IPS-NIHi7 (cell line): Measurements from ENCODE around the gene CNTLN.
"Not testable (repeated sequence)": the region's sequence is repeated elsewhere in the genome, so short reads cannot be mapped to it uniquely, and the experiment has no call there.

Experiments
- DNase-seq: peaks from one replicate; pipeline ENCODE4 v3.0.0; 2012; ENCODE audit warnings: mixed read lengths; ENCODE audit errors: extremely low spot score

CNTLN gene

DNA sequence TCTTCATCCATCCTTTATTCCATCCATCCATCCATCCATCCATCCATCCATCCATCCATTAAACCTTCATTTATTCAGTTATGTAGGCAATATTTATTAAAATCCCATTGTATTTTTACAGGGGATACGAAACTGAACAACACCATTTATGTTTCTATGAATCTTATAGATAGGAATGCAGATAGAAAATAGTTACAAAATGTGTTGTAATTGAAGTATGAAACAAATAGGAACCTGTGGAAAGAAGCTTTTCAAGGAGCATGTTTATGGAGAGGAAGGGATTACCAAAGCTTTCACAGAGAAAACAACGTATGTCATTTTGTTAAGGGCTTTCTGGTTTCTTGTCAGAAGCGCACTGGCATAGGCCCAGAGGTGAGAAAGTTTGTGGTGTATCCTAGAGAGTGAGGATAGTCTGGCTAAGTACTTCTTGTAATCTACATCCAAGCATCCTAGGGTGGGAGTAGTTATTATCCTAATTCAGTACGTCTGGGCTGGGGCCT is 184.0 kb downstream of the CNTLN start:
- no peak for DNase-seq

DNA sequence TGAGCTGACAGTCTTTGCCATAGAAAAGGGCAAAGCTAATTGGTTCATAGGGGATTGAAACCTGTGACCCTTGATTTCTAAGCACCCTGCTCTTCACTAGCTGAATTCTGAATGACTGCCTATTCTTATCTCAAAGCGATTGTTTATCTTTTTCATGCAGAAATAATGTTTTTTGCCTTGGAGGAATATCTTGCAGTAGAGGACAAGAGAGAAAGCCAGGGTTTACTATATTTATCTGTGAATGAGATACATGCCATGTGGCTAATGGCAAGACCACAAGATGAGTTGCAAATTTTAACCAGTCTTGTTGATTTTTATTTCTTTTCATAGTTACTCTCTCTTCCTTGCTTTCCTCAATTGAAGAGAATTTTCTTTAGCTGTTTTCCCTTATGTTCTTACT is 185.0 kb downstream of the CNTLN start:
- DNase-seq = no peak

DNA sequence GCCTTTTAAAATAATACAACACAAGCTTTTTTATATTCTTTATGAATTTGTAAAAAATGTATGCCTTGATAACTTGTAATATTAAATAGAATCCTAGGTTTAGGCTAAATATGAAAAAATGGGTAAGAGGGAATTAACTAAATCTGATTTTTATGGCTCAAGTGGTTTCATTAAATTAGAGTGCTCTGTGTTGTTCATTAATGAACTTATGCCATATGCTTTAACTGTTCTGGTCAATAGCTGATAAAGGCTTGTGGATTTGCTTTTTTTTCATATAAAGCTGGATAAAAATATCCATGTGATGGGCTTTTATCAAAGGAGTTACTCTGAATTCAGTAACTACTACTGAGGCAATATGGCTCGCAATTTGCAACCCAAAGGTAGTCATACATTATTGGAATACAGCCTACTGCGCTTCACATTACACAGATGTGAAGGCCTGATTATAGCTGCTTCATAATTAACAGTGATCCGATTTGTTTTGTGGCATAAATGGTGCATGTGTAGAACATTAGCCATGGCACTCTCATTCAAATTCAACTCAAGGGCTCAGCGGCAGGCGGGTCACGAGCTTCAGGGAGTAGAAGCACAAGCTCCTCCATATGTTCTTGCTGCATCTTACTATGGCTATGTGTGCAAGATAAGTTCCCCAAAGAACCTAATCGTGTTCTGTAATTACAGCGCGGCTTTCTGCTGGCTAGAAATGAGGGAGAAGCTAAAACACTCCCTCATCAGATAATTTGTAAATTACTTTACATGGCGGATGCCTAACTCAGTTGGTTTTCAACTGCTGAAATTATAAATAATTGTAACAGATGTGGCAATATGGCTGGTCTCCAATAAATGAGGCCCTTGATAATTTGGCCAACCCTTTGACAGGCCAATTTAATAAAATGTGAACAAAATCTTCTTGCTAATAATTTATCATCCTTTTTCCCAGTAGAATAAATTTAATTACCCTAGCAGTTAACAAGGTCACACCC is 188.3 kb downstream of the CNTLN start:
- DNase-seq = no peak

DNA sequence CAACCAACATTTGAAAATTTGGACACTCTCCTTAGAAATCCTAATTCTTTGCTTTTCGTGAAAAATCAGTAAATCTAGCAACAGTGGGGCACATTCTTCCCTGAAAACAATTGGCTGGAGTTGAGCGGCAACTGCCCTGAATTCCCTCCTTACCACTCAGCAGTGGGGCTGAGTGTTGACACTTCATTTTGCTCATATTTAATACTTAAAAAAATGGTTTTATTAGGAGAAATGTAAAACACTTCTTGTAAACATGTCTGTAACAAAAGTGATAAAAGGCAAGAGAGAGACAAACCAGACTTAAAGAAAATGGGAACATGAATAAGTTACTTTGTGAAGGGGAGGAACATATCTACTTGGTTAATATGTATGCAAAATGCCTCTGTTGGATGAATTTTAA is 193.5 kb downstream of the CNTLN start:
- no peak for DNase-seq

DNA sequence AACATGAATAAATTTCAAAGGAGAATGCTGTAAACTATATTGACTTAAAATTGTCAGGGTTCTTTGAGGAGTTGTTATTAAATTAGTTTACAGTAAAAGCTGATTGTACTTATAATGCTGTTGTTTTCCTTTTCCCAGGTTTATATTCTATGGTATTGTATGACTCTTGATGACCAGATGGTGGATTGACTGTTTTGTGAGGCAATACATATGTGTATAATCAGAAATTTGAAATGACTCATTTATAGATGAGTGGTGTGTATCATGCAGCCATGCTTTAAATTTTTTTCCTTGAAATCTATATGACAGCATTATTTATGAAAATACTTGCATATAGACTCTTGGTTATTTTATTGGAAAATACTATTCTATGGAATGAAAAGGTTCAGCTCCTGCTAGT is 195.3 kb downstream of the CNTLN start:
- no peak for DNase-seq

DNA sequence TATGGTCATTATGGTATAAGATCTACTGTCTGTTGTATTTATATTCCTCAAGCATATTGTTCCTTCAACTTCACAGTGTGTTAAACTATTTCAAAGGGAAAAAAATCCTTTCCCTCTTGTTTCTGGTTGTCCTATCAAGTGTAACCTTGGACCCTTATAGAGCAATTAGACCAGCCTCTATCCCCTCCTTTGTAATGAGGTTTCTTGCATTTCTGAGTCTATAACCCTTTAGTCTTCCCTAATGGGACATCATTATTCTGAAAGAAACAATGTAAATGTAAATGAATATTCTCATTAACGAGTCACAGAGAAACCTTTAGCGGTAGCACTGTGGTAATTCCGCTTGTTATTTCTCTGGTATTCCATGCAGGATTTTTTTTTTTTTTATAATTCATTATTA is 197.3 kb downstream of the CNTLN start:
- DNase-seq = no peak

DNA sequence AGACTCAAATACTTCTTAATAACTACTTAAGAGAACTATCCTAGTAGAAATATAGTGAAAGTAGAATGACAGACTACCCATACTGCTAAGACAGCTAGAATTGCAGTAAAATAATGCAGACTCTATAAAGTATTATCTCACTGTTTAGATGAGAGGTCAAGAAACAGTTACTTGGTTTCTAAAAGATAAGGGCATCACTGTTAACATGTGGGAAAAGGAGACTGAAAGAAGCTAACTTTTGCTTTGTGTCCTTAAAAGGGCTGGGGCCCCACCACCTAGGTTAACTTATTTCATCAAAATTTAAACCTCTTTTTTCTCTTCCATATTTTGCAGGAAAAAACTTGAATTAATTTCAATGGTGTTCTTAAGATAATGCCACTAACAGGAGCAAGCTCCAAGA is 204.3 kb downstream of the CNTLN start:
- DNase-seq = no peak

DNA sequence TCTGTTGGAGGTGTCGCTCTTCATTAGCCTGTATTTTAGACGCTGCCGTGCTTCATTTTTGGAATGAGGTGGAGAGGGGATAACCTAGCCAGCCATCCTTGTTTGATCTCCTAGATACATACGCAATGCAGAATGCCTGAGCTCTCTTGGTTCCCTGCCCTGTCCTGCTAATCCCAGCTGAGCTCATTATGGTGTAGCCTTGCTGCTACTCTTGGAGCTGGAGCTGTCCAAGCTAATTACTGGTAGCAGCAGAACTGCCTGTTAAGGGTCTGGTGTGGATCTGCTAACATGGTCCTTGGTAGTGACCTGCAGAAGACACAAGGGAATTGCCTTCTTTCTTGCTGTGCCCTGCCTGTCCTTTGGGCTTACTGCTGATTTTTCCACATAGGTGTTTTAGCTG is 207.9 kb downstream of the CNTLN start:
- peak; percentile 20 for DNase-seq

DNA sequence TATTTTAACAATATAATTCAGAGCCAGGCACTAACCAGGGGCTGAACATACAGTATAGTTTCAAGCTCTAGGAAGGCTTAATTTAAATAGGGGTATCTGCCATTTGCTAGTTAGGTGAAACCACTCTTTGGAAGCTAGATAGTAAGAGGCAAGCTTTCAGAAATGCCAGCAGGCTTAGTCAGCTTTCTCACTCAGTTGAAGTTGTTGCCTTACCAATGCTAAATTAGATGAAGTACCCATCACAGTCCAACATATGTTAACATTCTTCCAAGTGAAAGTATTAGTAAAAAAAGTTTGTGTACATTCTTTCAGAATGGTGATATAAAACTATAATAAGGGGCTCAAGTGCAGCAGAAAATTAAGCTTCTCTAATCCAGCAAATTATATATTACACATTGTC is 215.0 kb downstream of the CNTLN start:
- DNase-seq = no peak

DNA sequence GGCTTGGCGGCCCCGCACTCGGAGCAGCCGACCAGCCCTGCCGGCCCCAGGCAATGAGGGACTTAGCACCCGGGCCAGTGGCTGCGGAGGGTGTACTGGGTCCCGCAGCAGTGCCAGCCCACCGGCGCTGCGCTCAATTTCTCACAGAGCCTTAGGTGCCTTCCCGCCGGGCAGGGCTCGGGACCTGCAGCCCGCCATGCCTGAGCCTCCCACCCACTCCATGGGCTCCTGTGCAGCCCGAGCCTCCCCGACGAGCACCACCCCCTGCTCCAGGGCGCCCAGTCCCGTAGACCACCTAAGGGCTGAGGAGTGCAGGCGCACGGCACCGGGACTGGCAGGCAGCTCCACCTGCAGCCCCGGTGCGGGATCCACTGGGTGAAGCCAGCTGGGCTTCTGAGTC is 219.2 kb downstream of the CNTLN start:
- not testable (repeated sequence) for DNase-seq

DNA sequence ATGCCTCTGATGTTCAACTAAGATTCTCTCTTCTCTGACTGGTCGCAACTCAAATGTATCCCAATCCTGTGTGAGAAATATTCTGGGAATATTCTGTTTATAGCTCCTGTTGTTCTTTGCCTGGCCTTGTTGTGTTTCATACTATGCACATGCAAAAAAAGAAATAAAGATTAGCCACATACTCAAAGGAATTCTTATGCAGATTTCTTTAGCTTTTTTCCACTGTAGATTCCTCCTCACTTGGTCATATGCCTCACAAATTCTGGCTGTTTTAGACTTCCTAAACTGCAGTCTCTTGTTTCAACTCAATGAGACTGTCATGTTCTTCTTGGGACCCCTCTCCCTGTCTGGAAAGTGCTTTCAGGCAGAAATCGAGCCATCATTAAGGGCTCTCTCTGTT is 226.5 kb downstream of the CNTLN start:
- no peak for DNase-seq

DNA sequence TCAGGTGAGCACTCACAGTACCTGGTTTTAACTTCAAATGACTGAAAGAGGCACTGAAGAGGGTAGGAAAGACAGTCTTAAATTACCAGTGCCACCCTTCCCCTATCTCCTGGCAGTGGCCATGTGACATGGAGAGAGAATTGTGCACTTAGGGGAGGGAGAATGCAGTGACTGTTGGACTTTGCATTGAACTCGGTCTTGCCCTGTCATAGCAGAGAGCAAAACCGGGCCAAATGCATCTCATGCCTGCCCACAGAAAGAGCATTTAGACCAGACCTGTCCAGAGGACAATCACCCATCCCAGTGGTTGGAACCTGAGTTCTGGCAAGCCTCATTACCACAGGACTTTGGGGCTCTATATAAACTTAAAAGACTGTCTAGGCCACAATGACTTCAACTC is 232.2 kb downstream of the CNTLN start:
- no peak for DNase-seq

DNA sequence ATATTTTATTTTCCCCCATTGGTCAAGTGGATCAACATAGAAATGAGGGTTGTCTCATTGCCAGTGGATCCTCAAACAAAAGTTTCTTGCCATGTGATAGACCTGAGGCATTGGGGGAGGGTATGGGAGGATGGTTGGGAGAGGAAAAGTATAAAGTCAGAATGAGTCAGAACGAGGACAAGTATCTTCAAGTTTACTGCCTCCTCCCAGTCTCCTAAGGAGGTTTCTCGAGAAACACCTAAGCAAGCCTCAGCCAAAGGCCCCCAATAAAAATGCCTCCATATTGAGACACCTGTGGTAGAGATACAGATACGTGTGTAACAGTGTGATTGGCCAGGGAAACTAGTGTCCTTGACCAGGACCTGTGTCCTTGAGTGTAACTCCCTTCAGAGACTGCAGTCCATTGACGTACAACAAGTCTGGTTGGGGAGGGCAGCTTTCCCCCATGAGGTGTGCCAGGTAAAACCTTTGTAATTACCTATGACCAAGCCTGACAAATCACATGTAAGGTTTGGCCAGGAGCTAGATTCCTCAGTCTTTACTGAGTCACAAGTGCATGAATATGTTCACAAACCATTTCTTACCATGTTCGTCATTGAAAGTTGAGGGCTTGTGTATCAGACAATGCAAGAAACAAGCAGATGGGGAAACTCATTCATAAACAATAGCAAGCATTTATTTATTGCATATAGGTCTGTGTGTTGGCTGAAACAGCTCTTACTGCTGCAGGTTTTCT is 245.5 kb downstream of the CNTLN start:
- no peak for DNase-seq

DNA sequence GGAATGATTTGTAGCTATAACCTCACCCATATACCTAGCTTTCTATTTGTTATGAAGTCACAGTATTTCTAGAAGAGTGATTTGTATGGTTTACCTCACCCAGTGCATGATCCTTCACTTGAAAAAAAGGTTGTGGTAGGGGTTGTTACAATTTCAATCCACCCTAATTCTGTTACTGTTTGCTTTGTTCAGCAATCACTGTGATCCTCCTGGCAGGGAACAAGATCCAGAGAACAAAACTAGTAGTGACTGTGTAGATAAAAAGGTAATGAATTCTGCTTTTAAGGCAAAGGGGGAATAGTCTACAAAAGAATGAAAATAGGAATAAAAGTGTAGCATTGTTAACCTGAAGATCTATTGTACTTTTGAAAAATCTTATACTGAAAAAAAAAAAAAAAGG is 252.7 kb downstream of the CNTLN start:
- no peak for DNase-seq

DNA sequence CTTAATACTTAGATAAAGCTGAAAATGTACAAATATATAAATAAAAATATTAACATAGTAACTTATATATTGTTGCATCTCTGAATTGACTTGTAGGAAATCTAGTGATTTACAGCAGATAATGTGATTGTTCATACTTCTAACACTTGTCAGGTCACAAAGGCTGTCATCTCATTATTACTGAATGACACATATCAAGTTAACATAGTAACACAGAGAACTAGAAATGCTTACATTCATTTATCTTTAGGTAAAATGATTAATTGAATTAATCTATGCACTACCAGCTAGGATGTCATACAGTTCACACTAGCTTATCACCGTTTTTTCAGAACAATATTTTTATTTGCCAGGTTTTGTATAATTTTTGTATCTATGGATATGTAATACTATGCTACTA is 254.2 kb downstream of the CNTLN start:
- DNase-seq = no peak

DNA sequence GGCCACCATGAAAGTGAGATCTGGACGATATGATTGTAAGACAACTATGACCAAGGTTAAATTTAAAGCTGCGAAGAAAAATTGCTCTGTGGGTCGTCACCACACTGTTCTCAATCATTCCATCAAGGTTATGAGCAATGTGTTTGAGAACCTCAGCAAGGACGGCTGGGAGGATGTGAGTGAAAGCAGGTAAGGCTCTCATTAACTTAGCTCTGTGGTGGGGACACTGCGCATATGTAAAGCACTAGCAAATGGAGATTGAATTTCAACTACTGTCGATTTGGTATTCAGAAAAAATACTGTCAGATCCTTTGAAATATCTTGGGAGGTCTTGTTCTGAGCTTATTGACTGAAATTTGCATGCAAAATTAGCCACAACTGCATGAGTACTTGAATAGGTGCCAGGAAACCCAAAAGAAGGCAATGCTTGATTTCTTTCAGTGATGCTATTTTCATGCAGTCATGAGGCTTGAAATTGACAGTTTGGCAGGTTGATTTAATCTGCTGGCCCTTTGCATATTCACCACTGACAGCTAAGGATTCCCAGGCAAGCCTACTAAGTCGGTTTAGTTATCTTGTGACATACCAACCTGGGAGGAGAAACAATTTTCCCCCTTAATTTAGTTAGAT is 260.2 kb downstream of the CNTLN start:
- DNase-seq = no peak

DNA sequence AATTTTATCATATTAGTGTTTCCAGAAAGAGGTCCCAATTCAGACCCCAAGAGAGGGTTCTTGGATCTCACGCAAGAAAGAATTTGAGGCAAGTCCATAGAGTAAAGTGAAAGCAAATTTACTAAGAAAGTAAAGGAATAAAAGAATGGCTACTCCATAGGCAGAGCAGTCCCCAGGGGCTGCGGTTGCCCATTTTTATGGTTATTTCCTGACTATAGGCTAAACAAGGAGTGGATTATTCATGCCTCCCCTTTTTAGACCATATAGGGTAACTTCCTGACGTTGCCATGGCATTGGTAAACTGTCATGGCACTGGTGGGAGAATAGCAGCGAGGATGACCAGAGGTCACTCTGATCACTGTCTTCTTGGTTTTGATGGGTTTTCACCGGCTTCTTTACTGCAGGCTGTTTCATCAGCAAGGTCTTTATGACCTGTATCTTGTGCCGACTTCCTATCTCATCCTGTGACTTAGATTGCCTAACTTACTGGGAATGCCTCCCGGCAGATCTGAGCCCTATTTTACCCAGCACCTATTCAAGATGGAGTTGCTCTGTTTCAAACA is 262.4 kb downstream of the CNTLN start:
- not testable (repeated sequence) for DNase-seq

DNA sequence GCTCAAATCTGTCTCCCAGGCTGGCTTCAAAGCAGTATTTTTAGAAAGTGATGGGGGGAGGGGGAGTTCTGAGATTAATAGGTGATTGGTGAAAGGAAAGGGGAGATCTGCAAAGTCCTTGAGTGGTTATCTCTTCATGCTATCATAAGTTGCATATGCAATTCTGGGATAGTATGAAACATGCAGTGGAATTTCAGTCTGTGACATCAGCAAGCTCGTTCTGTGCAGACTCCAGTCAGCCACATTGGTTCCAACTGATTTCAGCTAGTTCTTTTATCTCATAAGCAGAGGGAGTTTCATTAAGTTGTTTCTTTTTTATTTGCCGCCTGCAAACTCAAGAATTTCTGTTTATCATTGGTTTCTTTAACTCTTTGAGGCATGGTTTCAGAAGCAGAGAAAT is 263.5 kb downstream of the CNTLN start:
- DNase-seq = no peak

DNA sequence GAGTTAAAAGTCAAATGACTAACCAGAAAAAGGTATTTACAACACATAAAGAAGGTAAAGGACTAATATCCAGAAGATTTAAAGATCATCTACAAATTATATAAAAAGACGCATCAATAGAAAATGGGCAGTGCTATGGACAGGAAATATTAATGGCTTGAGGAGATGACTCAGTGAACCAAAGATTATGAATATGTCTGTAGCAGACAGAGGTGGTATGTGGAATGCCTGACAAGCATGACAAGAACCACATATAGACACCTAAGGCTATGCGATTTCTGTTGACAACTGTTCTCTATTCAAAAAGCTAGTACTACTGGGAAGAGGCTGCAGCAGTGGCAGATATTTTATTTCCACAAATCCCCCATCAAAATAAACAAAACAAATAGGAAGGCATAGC is 267.0 kb downstream of the CNTLN start:
- no peak for DNase-seq

DNA sequence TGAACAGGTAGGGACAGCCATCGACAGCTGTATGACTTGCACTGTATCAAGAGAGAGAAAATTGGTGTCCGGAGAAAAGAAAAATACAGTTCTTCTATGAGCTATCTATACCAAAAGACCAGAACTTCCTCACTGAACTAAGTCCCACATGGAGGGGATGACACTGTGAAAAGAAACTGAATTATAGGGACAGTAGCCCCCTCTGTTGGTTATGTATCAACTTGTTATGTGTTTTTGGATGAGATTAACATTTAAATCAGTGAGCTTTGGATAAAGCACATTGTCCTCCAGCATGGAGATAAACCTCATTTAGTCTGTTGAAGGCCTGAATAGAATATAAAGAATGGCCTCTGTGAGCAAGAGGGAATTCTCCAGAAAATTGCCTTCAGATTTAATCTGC is 267.5 kb downstream of the CNTLN start:
- DNase-seq = peak; percentile 35

DNA sequence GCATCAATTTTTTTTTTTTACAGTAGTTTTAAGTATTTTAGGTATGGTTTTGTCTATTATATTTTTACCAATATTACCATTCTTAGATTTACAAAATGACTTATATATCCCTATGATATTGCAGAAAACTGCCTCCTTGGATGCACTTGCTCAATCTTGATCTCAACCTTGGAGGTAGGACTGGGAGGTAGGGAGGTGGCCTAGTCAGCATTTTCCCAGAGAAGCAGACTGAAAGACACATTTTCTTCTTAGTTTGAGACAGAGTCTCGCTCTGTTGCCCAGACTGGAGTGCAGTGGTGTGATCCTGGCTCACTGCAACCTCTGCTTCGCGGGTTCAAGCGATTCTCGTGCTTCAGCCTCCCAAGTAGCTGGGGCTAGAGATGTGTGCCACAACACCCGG is 268.7 kb downstream of the CNTLN start:
- DNase-seq = no peak

DNA sequence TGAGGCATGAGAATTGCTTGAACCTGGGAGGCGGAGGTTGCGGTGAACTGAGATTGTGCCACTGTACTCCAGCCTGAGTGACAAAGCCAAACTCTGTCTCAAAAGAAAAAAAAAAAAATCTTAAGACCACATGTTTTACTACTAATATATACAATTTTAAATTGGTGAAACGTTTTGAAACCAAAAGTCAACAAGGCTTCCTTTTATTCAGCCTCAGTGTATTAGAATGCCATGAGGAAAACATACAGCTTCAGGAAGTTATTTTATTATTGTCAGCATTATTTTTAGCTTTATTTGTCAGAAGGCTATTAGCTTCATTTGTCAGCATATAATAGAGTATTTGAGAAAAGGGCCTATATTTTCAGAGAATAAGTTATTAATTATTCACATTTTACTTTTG is 280.1 kb downstream of the CNTLN start:
- no peak for DNase-seq
